H1 (cell line): ENCODE results near the gene TPRG1L. TPM values are rescaled to one million over a fixed set of nuclear protein-coding genes. Genes with fewer than 3 reads are reported as not detected.
A peak's percentile ranks its signal among the peaks of the same experiment; 100 is the strongest.

ENCODE experiments used
- CTCF ChIA-PET: fragments of 300-600 bp; sonication (Branson Sonifier 250); formaldehyde crosslinking; loops from one replicate; lab custom pipeline; 2021; ENCODE audit not compliant: partially characterized antibody; lab: Charles Lee
- POLR2A ChIA-PET: fragments of 300-600 bp; sonication (Branson Sonifier 250); formaldehyde crosslinking; loops from one replicate; lab custom pipeline; 2021; ENCODE audit warnings: inconsistent platforms; ENCODE audit not compliant: partially characterized antibody; lab: Charles Lee
- DNase-seq, 2 experiments: peaks; one replicate each; pipeline versions ENCODE4 v3.0.0 to v3.0.0-alpha.2; 2010 to 2022; ENCODE audit warnings: low spot score in 2 of 2, low read depth in 1 of 2, mixed read lengths in 1 of 2
- FAIRE-seq: peaks from 2 replicates; lab custom pipeline; 2011; peaks lifted over from hg19 to GRCh38; lab: Jason Lieb, UNC
- H2AFZ ChIP-seq: 2 replicates; pipeline ENCODE4 v1.8.1; 2012; ENCODE audit warnings: low read length, inconsistent platforms
- H2AK5ac ChIP-seq: 2 replicates; pipeline ENCODE4 v1.6.1; 2013; ENCODE audit warnings: low read depth, low read length
- H2BK120ac ChIP-seq: replicated peaks from 2 replicates; pipeline ENCODE3; 2013; ENCODE audit warnings: low read depth, low read length, inconsistent platforms
- H2BK12ac ChIP-seq: 2 replicates; pipeline ENCODE4 v1.6.1; 2013; ENCODE audit warnings: low read depth, low read length
- H2BK15ac ChIP-seq: 2 replicates; pipeline ENCODE4 v1.6.1; 2013; ENCODE audit warnings: low read length
- H2BK20ac ChIP-seq: 2 replicates; pipeline ENCODE4 v1.6.1; 2013; ENCODE audit warnings: low read length
- H2BK5ac ChIP-seq: 2 replicates; pipeline ENCODE4 v1.6.1; 2013; ENCODE audit warnings: low read depth, low read length
- H3K14ac ChIP-seq: 2 replicates; pipeline ENCODE4 v1.6.1; 2013; ENCODE audit warnings: inconsistent platforms; ENCODE audit not compliant: insufficient read length
- H3K18ac ChIP-seq: 2 replicates; pipeline ENCODE4 v1.6.1; 2013; ENCODE audit warnings: low read length; ENCODE audit errors: extremely low read depth
- H3K23ac ChIP-seq: 2 replicates; pipeline ENCODE4 v1.6.1; 2013; ENCODE audit warnings: inconsistent platforms; ENCODE audit not compliant: insufficient read length
- H3K23me2 ChIP-seq: 2 replicates; pipeline ENCODE4 v1.6.1; 2013; ENCODE audit warnings: low read depth, low read length
- H3K27ac ChIP-seq: 2 replicates; pipeline ENCODE4 v1.6.1; 2011; ENCODE audit warnings: low read depth, low read length, inconsistent platforms
- H3K27me3 ChIP-seq, 4 experiments: replicated peaks in 1 of 4; 1 replicate in 1 of 4; 2 replicates in 3 of 4; pipeline versions ENCODE4 v1.6.1 to v1.8.1; 2011 to 2013; ENCODE audit warnings: low read length in 3 of 4, mild to moderate bottlenecking in 3 of 4, inconsistent platforms in 2 of 4, mixed read lengths in 2 of 4, moderate library complexity in 1 of 4; ENCODE audit not compliant: control insufficient read depth in 3 of 4, insufficient read depth in 3 of 4; ENCODE audit errors: extremely low read depth in 1 of 4
- H3K36me3 ChIP-seq, 4 experiments: 2 replicates each; pipeline versions ENCODE4 v1.6.1 to v1.8.1; 2011 to 2013; ENCODE audit warnings: mild to moderate bottlenecking in 4 of 4, low read length in 3 of 4, moderate library complexity in 2 of 4, control low read depth in 1 of 4, inconsistent platforms in 1 of 4; ENCODE audit not compliant: insufficient read depth in 4 of 4, control insufficient read depth in 2 of 4
- H3K4ac ChIP-seq: replicated peaks from 2 replicates; pipeline ENCODE3; 2013; ENCODE audit warnings: low read length, low read depth, mixed read lengths, inconsistent platforms; ENCODE audit not compliant: insufficient read length
- H3K4me1 ChIP-seq, 4 experiments: replicated peaks in 1 of 4; 1 replicate in 1 of 4; 2 replicates in 3 of 4; pipeline versions ENCODE4 v1.6.1 to v1.8.1; 2011 to 2013; ENCODE audit warnings: low read length in 3 of 4, inconsistent platforms in 2 of 4, mixed read lengths in 1 of 4; ENCODE audit not compliant: insufficient read depth in 4 of 4, control insufficient read depth in 3 of 4
- H3K4me2 ChIP-seq, 2 experiments: 2 replicates each; pipeline versions ENCODE4 v1.6.1 to v1.8.1; 2011 to 2013; ENCODE audit warnings: low read depth in 2 of 2, low read length in 2 of 2, control low read depth in 1 of 2, inconsistent platforms in 1 of 2, mild to moderate bottlenecking in 1 of 2; ENCODE audit not compliant: insufficient read depth in 1 of 2
- H3K4me3 ChIP-seq, 4 experiments: fragments of 200-600, 300-600 bp in 1 of 4; sonication (generic), shearing (Covaris generic), sonication (Bioruptor Twin) in 1 of 4; 2 replicates each; pipeline versions ENCODE4 v1.5.1 to v1.8.1; 2011 to 2016; ENCODE audit warnings: low read length in 4 of 4, low read depth in 3 of 4, control low read depth in 2 of 4, inconsistent platforms in 2 of 4, mild to moderate bottlenecking in 2 of 4, mixed read lengths in 1 of 4, moderate library complexity in 1 of 4; ENCODE audit not compliant: insufficient read depth in 2 of 4; ENCODE audit errors: extremely low read depth in 1 of 4
- H3K56ac ChIP-seq: replicated peaks from 2 replicates; pipeline ENCODE3; 2013; ENCODE audit warnings: low read depth, mild to moderate bottlenecking, mixed read lengths, low read length, inconsistent platforms; ENCODE audit not compliant: insufficient read length
- H3K79me1 ChIP-seq: 2 replicates; pipeline ENCODE4 v1.6.1; 2013; ENCODE audit warnings: low read depth, low read length, control low read depth
- H3K79me2 ChIP-seq, 2 experiments: 2 replicates each; pipeline versions ENCODE4 v1.6.1 to v1.8.1; 2012 to 2013; ENCODE audit warnings: low read length in 2 of 2, mild to moderate bottlenecking in 2 of 2, inconsistent platforms in 1 of 2; ENCODE audit not compliant: insufficient read depth in 2 of 2, control insufficient read depth in 1 of 2
- H3K9ac ChIP-seq, 4 experiments: replicated peaks in 1 of 4; 1 replicate in 1 of 4; 2 replicates in 3 of 4; pipeline versions ENCODE4 v1.6.1 to v1.8.1; 2011 to 2013; ENCODE audit warnings: low read depth in 3 of 4, low read length in 3 of 4, control low read depth in 2 of 4, mild to moderate bottlenecking in 2 of 4, moderate library complexity in 2 of 4, inconsistent platforms in 1 of 4; ENCODE audit errors: extremely low read depth in 1 of 4
- H3K9me3 ChIP-seq, 2 experiments: 2 replicates each; pipeline versions ENCODE4 v1.6.1 to v1.8.1; 2012 to 2013; ENCODE audit warnings: mild to moderate bottlenecking in 2 of 2, moderate library complexity in 2 of 2, control low read depth in 1 of 2, inconsistent platforms in 1 of 2, low read depth in 1 of 2, low read length in 1 of 2, mixed read lengths in 1 of 2; ENCODE audit not compliant: insufficient read depth in 2 of 2
- H4K20me1 ChIP-seq, 2 experiments: replicated peaks in 1 of 2; 2 replicates each; pipeline versions ENCODE3 to v1.8.1; 2011 to 2013; ENCODE audit warnings: inconsistent platforms in 2 of 2, low read length in 2 of 2, mild to moderate bottlenecking in 1 of 2; ENCODE audit not compliant: insufficient read depth in 2 of 2, control insufficient read depth in 1 of 2
- H4K5ac ChIP-seq: 2 replicates; pipeline ENCODE4 v1.6.1; 2013; ENCODE audit warnings: low read length, low read depth, mixed read lengths, inconsistent platforms; ENCODE audit not compliant: insufficient read length
- H4K8ac ChIP-seq: 2 replicates; pipeline ENCODE4 v1.8.0; 2013; ENCODE audit warnings: mild to moderate bottlenecking, moderate library complexity, low read length, inconsistent platforms; ENCODE audit not compliant: insufficient read depth; ENCODE audit errors: extremely low read depth
- H4K91ac ChIP-seq: replicated peaks from 2 replicates; pipeline ENCODE3; 2013; ENCODE audit warnings: low read length, mixed read lengths, inconsistent platforms; ENCODE audit not compliant: insufficient read length
- RBBP5 ChIP-seq: IDR thresholded peaks from 2 replicates; pipeline ENCODE4 v1.7.1; 2012; ENCODE audit warnings: low read depth, mild to moderate bottlenecking, inconsistent platforms, low read length, moderate library complexity, borderline replicate concordance
- WGBS, 2 experiments: shearing (Covaris generic) in 1 of 2; methylation state at CpG; one replicate each; pipeline versions ENCODE4 v1.1.6 to v1.1.7; 2013 to 2015; ENCODE audit warnings: low lambda C conversion rate in 2 of 2, mixed read lengths in 2 of 2, inconsistent platforms in 1 of 2, low coverage in 1 of 2, missing lambda C conversion rate in 1 of 2; ENCODE audit not compliant: insufficient replicate concordance in 2 of 2, insufficient coverage in 1 of 2, insufficient read length in 1 of 2; ENCODE audit errors: extremely low coverage in 1 of 2, missing lambda C conversion rate in 1 of 2; 5-methylcytosine and 5-hydroxymethylcytosine counted together
- polyA plus RNA-seq, 7 experiments: library from polyadenylated mRNA; depleted of rRNA in 3 of 7; stranded (reverse) in 5 of 7; unstranded in 2 of 7; fragments of >200 nt in 5 of 7; fragments of 200-250 nt in 2 of 7; gene quantifications; 1 replicate in 5 of 7; 2 replicates in 1 of 7; 4 replicates in 1 of 7; pipeline versions ENCODE4 v1.2.1 to v1.2.3, GENCODE V29; 2011 to 2013; ENCODE audit warnings: missing spikeins in 2 of 7, mixed read lengths in 2 of 7
- total RNA-seq: library from RNA; stranded (reverse); fragmentation: NEBNext Ultra II Directional; extraction: Animal tissue kit (Norgen Biotek cat#: 25700); gene quantifications from 2 replicates; pipeline ENCODE4 v1.2.1, GENCODE V29; 2021

Gene TPRG1L
- total and polyA plus RNA-seq, 2 of the 8 experiments (the other 6 are each of a cell fraction or from before 2014, with no cell fraction given) = 21.7 to 22.3 TPM

GRCh38 chr1:3595949-3596348, 28.9 kb upstream of the TPRG1L start:
- Histone ChIP-seq H3K36me3 (no peaks in the 10 kb centered on the region), H4K8ac (peak overlapping the region; percentile 22), H3K9ac (no peak overlapping the region), H3K27ac (no peak overlapping the region), H4K20me1 (no peaks in the 10 kb centered on the region), H3K18ac (no peak overlapping the region), H3K4me1 (peaks cover 0 to 31% (median 22%) of the 10 kb centered on the region in 4 experiments; a peak in 6 of 7 replicates), H3K4me2 (no peak overlapping the region), H2BK12ac (no peak overlapping the region), H2AFZ (no peak overlapping the region), H3K23ac (no peak overlapping the region), H2BK15ac (no peak overlapping the region), H4K91ac (no peak overlapping the region), H3K9me3 (no peaks in the 10 kb centered on the region), H2BK5ac (peak overlapping the region; percentile 16; the same call in 1 of the 2 replicates), H3K27me3 (no peaks in the 10 kb centered on the region), H3K79me2 (no peaks in the 10 kb centered on the region), H2AK5ac (no peak overlapping the region), H3K56ac (no peak overlapping the region), H3K79me1 (0 out of 2 replicates have a peak, but pooled peaks cover 2% of the 10 kb centered on the region), H2BK120ac (no peak overlapping the region), H3K4ac (no peak overlapping the region), H4K5ac (no peak overlapping the region), H3K4me3 (no peak overlapping the region), H3K23me2 (no peaks in the 10 kb centered on the region), H2BK20ac (no peak overlapping the region), H3K14ac (no peak overlapping the region)
- WGBS, 2 experiments = 94% methylated on average over 5 of the region's 7 CpGs; no CpG with 5 or more reads in 1 of the 2 experiments
- no peak for TF ChIP-seq RBBP5
- ChIA-PET CTCF (interaction anchor here (1.6 to 4.8 kb wide), 2 partner anchors 12 to 24 kb away, joined by 5 to 35 read pairs; no protein-coding TSS in a partner anchor), POLR2A (no interaction called here)
- DNase-seq (no peak), FAIRE-seq (no peak)
